AG04449 (cell line): ENCODE data around the gene CERT1.

Experiments
- CTCF ChIA-PET: fragments of 350-600 bp; formaldehyde crosslinking; extraction: SDS; loops from one replicate; lab custom pipeline; 2021; ENCODE audit warnings: antibody characterized with exemption; lab: Yijun Ruan, JAX
- POLR2A ChIA-PET: fragments of 400-600, 350-600 bp; formaldehyde crosslinking; extraction: SDS; loops from one replicate; lab custom pipeline; 2020; ENCODE audit warnings: antibody characterized with exemption, inconsistent platforms; lab: Yijun Ruan, JAX
- DNase-seq: peaks from one replicate; pipeline ENCODE4 v3.0.0-alpha.2; 2010; ENCODE audit warnings: low read depth, low spot score
- H3K4me3 ChIP-seq: 2 replicates; pipeline ENCODE4 v1.5.1; 2011; ENCODE audit warnings: low read depth, mild to moderate bottlenecking, control low read depth, low read length
- CTCF ChIP-seq: IDR thresholded peaks from one replicate; pipeline ENCODE4 v1.5.1; 2011; ENCODE audit warnings: mild to moderate bottlenecking, moderate library complexity, low read length, control low read depth, inconsistent platforms; ENCODE audit not compliant: insufficient read depth; ENCODE audit errors: missing control alignments

The CERT1 gene

GRCh38 chr5:75341934-75342333, 169.5 kb downstream of the CERT1 start:
- POLR2A ChIA-PET, result no interaction called here
- CTCF ChIA-PET, result interaction anchor here (0.9 to 2.4 kb wide), 3 partner anchors 9 to 292 kb away, joined by 3 to 13 read pairs (median 8); partner anchors contain the start of gene ANKRD31
- no peak overlapping the region for H3K4me3 ChIP-seq
- TF ChIP-seq CTCF, result no peak
- no peak for DNase-seq

DNA sequence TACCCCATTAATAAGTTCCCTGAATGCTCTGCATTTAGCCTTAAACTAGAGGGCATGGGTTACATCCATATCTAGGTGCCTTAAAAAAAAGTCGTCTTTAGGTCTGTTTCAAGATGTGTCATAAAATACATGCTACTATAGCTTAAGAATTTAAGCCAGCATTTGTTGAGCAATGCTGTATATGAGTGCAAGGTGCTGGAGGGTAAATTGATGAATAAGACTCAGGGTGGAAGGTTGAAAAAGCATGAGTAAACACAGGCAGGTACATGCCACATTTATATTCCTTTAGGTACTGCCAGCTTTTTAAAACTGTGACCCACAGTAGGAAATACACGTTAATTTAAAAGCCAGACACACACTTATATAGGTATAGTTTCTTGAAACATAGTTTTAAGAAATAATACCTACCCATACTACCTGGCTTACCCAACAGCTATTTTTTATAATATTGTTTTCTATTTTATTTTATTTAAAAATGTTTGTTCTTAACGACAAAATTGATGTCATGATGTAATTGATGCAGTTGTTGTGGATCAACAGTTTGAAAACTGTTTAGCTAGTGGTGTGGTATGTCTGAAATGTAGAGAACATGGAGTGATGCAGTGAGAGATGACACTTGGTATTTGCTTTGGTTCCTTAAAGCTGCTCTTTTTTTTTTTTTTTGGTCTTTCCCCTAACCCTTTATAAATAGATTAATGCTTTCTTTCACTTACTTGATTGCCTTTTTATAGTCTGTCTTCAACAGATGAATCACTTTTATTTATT, 170.5 kb downstream of the CERT1 start:
- H3K4me3 ChIP-seq, result no peak overlapping the region
- ChIA-PET POLR2A (no interaction called here), CTCF (interaction anchor here (1.2 to 2.4 kb wide), 5 partner anchors 10 to 406 kb away, joined by 3 to 13 read pairs (median 4); partner anchors contain the start of gene ANKRD31)
- no peak for TF ChIP-seq CTCF
- no peak for DNase-seq

DNA sequence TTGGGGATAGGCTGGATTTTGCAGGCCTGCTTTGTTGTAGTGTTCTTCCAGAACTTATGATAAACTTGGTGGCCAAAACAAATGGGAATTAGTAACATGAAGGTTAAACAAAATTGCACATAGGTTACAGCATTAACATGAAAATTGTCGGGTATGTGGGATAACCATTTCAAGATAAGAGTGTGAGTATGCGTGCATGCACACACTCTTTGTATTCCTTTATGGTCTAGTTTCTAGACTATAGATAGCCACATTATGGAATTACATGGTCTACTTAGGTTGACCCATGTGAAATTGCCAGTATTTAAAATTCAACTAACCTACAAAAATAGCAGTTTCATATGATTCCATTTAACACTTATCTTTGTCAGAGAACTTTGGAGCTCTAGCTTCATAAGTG, 173.0 kb downstream of the CERT1 start:
- ChIA-PET CTCF (no interaction called here), POLR2A (no interaction called here)
- no peak for TF ChIP-seq CTCF
- H3K4me3 ChIP-seq, result peak overlapping the region; percentile 92
- DNase-seq, result no peak

GRCh38 chr5:75337366-75338021, 173.9 kb downstream of the CERT1 start:
- peak overlapping the region; percentile 92 for H3K4me3 ChIP-seq
- CTCF ChIA-PET, result interaction anchor here (0.6 to 1.4 kb wide), 12 partner anchors 14 to 412 kb away, joined by 3 to 11 read pairs (median 3); partner anchors contain the start of gene ANKRD31
- no peak for DNase-seq
- POLR2A ChIA-PET, result interaction anchor here (0.6 to 1.7 kb wide), 9 partner anchors 11 to 380 kb away, joined by 3 to 9 read pairs (median 3); partner anchors contain the start of genes ANKRD31 and POC5
- no peak for TF ChIP-seq CTCF

DNA sequence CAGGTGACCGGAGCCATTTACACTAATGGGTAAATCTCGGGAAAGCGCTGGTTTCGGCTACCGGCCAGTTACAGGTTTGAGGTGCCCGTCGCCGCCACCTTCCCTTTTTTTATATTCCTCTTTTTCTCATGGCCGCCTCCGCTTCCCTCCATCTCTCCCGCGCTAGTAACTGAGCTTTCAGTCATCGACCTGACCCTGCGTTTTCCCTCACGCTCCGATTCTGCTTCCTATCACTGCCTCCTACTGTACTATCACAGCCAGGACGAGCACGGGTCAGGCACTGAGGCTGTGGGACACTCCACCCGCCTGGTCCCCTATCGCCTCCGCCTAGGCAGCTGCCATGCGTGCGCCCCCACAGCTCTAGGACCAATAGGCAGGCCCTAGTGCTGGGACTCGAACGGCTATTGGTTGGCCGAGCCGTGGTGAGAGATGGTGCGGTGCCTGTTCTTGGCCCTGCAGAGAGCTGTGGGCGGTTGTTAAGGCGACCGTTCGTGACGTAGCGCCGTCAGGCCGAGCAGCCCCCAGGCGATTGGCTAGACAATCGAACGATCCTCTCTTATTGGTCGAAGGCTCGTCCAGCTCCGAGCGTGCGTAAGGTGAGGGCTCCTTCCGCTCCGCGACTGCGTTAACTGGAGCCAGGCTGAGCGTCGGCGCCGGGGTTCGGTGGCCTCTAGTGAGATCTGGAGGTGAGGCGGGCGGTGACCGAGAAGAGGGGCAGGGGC, 174.7 kb downstream of the CERT1 start, which contains the start of gene HMGCR:
Gene HMGCR (plus strand): TSS at position 606 of the 722 bp plus-strand sequence. CDS start 5,386 bp downstream, outside the sequence.
- ChIA-PET POLR2A (interaction anchor here (0.6 to 1.7 kb wide), 10 partner anchors 10 to 380 kb away, joined by 3 to 9 read pairs (median 4); partner anchors contain the start of genes ANKRD31 and POC5), CTCF (interaction anchor here (0.6 to 1.4 kb wide), 14 partner anchors 14 to 412 kb away, joined by 3 to 11 read pairs (median 4); partner anchors contain the start of gene ANKRD31)
- DNase-seq, result peak; percentile 96
- peak; percentile 37 for TF ChIP-seq CTCF
- H3K4me3 ChIP-seq, result peak within 1 kb of the TSS; percentile 92
